ENCODE data around the gene DAPK1. TPM values are rescaled to one million over a fixed set of nuclear protein-coding genes. Genes with fewer than 3 reads are reported as not detected.

The DAPK1 gene
- total and polyA plus RNA-seq, 2 donors from 2014 or later, result 15.5 to 166 TPM

DNA sequence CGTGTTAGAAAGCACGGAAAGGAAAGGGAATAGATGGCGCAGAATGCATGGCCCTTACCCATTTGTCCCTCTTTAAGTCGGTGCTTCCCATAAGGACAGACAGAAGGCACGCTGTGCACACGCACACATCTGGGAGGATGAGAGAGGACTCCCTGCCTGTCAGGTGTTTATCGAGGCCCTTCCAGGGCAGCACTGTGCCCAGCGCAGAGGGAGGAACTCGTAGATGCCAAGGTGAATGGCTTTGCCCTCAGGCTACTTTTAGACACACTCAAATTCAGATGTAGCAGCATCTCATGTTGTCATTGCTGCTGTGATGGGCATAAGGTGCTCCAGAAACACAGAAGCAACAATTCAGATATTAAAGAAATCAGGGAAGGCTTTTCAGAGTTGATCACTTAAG is 158.1 kb downstream of the DAPK1 start:
- no peaks in the 10 kb centered on the region for H3K27me3 ChIP-seq (ENCODE audit: control insufficient read depth, insufficient read depth, low read length)
- H3K36me3 ChIP-seq (ENCODE audit: control insufficient read depth in 2 of 3, insufficient read depth in 3 of 3, low read length in 3 of 3), result peaks cover 2 to 30% (median 7%) of the 10 kb centered on the region in 3 donors
- H3K4me3 ChIP-seq (ENCODE audit: low read length in 3 of 3), result no peak overlapping the region
- H3K4me1 ChIP-seq (ENCODE audit: control insufficient read depth in 2 of 3, insufficient read depth in 2 of 3, low read depth in 1 of 3, low read length in 3 of 3), result peaks cover 0 to 8% (median 0%) of the 10 kb centered on the region in 3 donors
- FAIRE-seq, result no peak
- TF ChIP-seq, protein P1, sequence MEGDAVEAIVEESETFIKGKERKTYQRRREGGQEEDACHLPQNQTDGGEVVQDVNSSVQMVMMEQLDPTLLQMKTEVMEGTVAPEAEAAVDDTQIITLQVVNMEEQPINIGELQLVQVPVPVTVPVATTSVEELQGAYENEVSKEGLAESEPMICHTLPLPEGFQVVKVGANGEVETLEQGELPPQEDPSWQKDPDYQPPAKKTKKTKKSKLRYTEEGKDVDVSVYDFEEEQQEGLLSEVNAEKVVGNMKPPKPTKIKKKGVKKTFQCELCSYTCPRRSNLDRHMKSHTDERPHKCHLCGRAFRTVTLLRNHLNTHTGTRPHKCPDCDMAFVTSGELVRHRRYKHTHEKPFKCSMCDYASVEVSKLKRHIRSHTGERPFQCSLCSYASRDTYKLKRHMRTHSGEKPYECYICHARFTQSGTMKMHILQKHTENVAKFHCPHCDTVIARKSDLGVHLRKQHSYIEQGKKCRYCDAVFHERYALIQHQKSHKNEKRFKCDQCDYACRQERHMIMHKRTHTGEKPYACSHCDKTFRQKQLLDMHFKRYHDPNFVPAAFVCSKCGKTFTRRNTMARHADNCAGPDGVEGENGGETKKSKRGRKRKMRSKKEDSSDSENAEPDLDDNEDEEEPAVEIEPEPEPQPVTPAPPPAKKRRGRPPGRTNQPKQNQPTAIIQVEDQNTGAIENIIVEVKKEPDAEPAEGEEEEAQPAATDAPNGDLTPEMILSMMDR (IDR thresholded peaks at IDR 0.05; ENCODE audit: borderline replicate concordance, extremely low read depth, insufficient read depth), result no peak
- H3K9me3 ChIP-seq (ENCODE audit: control insufficient read depth in 2 of 3, insufficient read depth in 1 of 3, low read length in 3 of 3), result no peaks in the 10 kb centered on the region
- no peak overlapping the region for H3K27ac ChIP-seq (ENCODE audit: low read depth in 2 of 2, low read length in 2 of 2)
- intact Hi-C loops (cut with DNase I), result no loop called here
- no peak overlapping the region for H3K9ac ChIP-seq (ENCODE audit: low read length in 3 of 3)
- no peak for DNase-seq

DNA sequence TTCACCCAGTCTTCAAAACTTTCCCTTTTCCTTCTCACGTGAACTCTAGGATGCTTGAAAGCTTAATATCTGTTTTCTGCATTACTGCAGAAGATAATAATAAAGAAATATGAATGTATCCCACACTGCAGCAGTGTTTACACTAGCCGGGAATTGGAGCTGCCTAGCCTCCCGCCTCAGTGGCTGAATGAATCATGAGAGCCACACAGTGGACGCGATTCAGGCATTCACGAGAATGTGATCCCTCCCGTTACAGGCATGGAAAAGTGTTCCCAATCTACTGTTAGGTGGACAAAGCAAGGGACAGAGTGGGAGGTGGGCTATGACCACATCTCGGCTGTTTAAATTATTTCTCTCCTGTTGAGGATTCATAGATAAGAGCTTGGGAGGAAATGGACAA is 158.8 kb downstream of the DAPK1 start:
- FAIRE-seq (no peak), DNase-seq (peak in 3 of 5 donors; percentile 40 to 68 (median 54))
- intact Hi-C loops (cut with DNase I), result no loop called here
- Histone ChIP-seq H3K27ac (ENCODE audit: low read depth in 2 of 2, low read length in 2 of 2) (no peak overlapping the region), H3K4me1 (ENCODE audit: control insufficient read depth in 2 of 3, insufficient read depth in 2 of 3, low read depth in 1 of 3, low read length in 3 of 3) (peaks cover 0 to 8% (median 0%) of the 10 kb centered on the region in 3 donors), H3K27me3 (ENCODE audit: control insufficient read depth, insufficient read depth, low read length) (no peaks in the 10 kb centered on the region), H3K9ac (ENCODE audit: low read length in 3 of 3) (no peak overlapping the region), H3K36me3 (ENCODE audit: control insufficient read depth in 2 of 3, insufficient read depth in 3 of 3, low read length in 3 of 3) (peaks cover under 1 to 23% (median 4%) of the 10 kb centered on the region in 3 donors), H3K9me3 (ENCODE audit: control insufficient read depth in 2 of 3, insufficient read depth in 1 of 3, low read length in 3 of 3) (no peaks in the 10 kb centered on the region), H3K4me3 (ENCODE audit: low read length in 3 of 3) (no peak overlapping the region)
- TF ChIP-seq, protein P1 (IDR thresholded peaks at IDR 0.05; ENCODE audit: borderline replicate concordance, extremely low read depth, insufficient read depth), result no peak

DNA sequence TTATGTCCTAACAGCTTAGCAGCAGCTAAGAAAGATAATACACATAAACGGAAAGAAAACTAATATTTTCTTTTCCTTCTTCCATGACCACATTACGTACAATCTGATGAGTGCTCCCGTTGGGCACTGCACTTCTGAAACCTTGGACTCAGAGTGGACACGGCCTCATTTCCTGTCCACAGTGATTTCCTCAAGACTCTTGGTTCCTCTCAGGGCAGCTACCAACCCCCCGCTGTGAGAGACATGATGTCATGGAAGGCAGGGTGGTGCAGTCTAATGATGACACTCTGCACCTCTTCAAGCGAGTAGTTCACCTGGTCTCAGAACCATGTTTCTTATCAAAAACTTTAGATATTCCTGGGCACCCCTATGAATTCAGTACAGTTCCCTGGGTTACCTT is 159.5 kb downstream of the DAPK1 start:
- intact Hi-C loops (cut with DNase I), result no loop called here
- no peaks in the 10 kb centered on the region for H3K27me3 ChIP-seq (ENCODE audit: control insufficient read depth, insufficient read depth, low read length)
- FAIRE-seq, result no peak
- no peak overlapping the region for H3K4me3 ChIP-seq (ENCODE audit: low read length in 3 of 3)
- no peak overlapping the region for H3K27ac ChIP-seq (ENCODE audit: low read depth in 2 of 2, low read length in 2 of 2)
- peaks cover 0 to 8% (median 0%) of the 10 kb centered on the region in 3 donors for H3K4me1 ChIP-seq (ENCODE audit: control insufficient read depth in 2 of 3, insufficient read depth in 2 of 3, low read depth in 1 of 3, low read length in 3 of 3)
- no peak for DNase-seq
- H3K9me3 ChIP-seq (ENCODE audit: control insufficient read depth in 2 of 3, insufficient read depth in 1 of 3, low read length in 3 of 3), result no peaks in the 10 kb centered on the region
- TF ChIP-seq, protein P1 (IDR thresholded peaks at IDR 0.05; ENCODE audit: borderline replicate concordance, extremely low read depth, insufficient read depth), result no peak
- peaks cover 0 to 22% (median 3%) of the 10 kb centered on the region in 3 donors for H3K36me3 ChIP-seq (ENCODE audit: control insufficient read depth in 2 of 3, insufficient read depth in 3 of 3, low read length in 3 of 3)
- H3K9ac ChIP-seq (ENCODE audit: low read length in 3 of 3), result no peak overlapping the region

DNA sequence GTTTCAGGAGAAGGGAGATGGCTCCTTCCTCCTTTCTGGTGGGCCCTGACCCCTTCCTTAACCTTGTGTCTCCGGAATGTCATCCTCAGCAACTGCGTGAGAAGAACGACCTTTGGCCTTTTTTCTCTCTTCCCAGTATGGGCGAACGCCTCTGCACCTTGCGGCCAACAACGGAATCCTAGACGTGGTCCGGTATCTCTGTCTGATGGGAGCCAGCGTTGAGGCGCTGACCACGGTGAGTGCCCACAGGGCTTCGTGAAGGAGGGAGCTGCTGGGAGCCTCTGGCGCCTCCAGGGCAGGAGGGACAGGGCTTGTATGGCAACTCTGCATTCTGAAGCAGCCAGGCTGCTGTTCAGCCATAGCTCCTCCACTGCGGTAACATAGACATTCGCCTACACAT is 160.2 kb downstream of the DAPK1 start:
- TF ChIP-seq, protein P1 (IDR thresholded peaks at IDR 0.05; ENCODE audit: borderline replicate concordance, extremely low read depth, insufficient read depth), result no peak
- H3K27me3 ChIP-seq (ENCODE audit: control insufficient read depth, insufficient read depth, low read length), result no peaks in the 10 kb centered on the region
- no peak overlapping the region for H3K9ac ChIP-seq (ENCODE audit: low read length in 3 of 3)
- peaks cover 0 to 8% (median 0%) of the 10 kb centered on the region in 3 donors for H3K4me1 ChIP-seq (ENCODE audit: control insufficient read depth in 2 of 3, insufficient read depth in 2 of 3, low read depth in 1 of 3, low read length in 3 of 3)
- H3K4me3 ChIP-seq (ENCODE audit: low read length in 3 of 3), result no peak overlapping the region
- intact Hi-C loops (cut with DNase I), result no loop called here
- H3K9me3 ChIP-seq (ENCODE audit: control insufficient read depth in 2 of 3, insufficient read depth in 1 of 3, low read length in 3 of 3), result no peaks in the 10 kb centered on the region
- FAIRE-seq (no peak), DNase-seq (peak in 1 of 5 donors; percentile 28)
- H3K36me3 ChIP-seq (ENCODE audit: control insufficient read depth in 2 of 3, insufficient read depth in 3 of 3, low read length in 3 of 3), result peaks cover 0 to 22% (median 3%) of the 10 kb centered on the region in 3 donors
- peak overlapping the region in 1 of 2 donors; percentile 13 for H3K27ac ChIP-seq (ENCODE audit: low read depth in 2 of 2, low read length in 2 of 2)
